Caco-2 (cell line): ENCODE measurements around the gene AAGAB. TPM values are rescaled to one million over a fixed set of nuclear protein-coding genes. Genes with fewer than 3 reads are reported as not detected.

Experiments
- BruUV-seq: library from RNA; stranded (reverse); fragments of 400-500 nt; replicated peaks from 2 replicates; lab custom pipeline; 2021; lab: Mats Ljungman, UMichigan
- CTCF ChIA-PET: fragments of 300-600 bp; sonication (Branson Sonifier 250); formaldehyde crosslinking; loops from one replicate; lab custom pipeline; 2022; ENCODE audit warnings: antibody characterized with exemption; lab: Charles Lee
- POLR2A ChIA-PET: fragments of 300-600 bp; sonication (Branson Sonifier 250); formaldehyde crosslinking; loops from one replicate; lab custom pipeline; 2022; ENCODE audit warnings: antibody characterized with exemption; lab: Charles Lee
- DNase-seq, 2 experiments: peaks; one replicate each; pipeline versions ENCODE4 v3.0.0 to v3.0.0-alpha.2; 2020 to 2022
- H3K27me3 ChIP-seq: replicated peaks from 2 replicates; pipeline ENCODE4 v1.6.0; 2011; ENCODE audit warnings: low read length; ENCODE audit not compliant: control insufficient read depth, insufficient read depth
- H3K36me3 ChIP-seq: 2 replicates; pipeline ENCODE4 v1.5.1; 2011; ENCODE audit warnings: low read length; ENCODE audit not compliant: control insufficient read depth, insufficient read depth
- H3K4me1 ChIP-seq: fragments of 250-450 bp; sonication (Bioruptor Pico); 2 replicates; pipeline ENCODE4 v1.5.1; 2020; ENCODE audit warnings: mild to moderate bottlenecking
- H3K4me3 ChIP-seq: 2 replicates; pipeline ENCODE4 v1.5.1; 2011; ENCODE audit warnings: low read depth, mild to moderate bottlenecking, control low read depth, low read length
- H3K9me3 ChIP-seq: fragments of 250-450 bp; sonication (Bioruptor Pico); 2 replicates; pipeline ENCODE4 v1.5.1; 2020; ENCODE audit warnings: mild to moderate bottlenecking, moderate library complexity
- H3K27ac Mint-ChIP-seq: one replicate; pipeline ENCODE4 v1.8.0; 2022; ENCODE audit warnings: mixed read lengths; ENCODE audit not compliant: unreplicated experiment
- H3K27me3 Mint-ChIP-seq: one replicate; pipeline ENCODE4 v1.8.0; 2022; ENCODE audit warnings: mixed read lengths; ENCODE audit not compliant: insufficient read depth, unreplicated experiment
- H3K36me3 Mint-ChIP-seq: one replicate; pipeline ENCODE4 v1.8.0; 2022; ENCODE audit warnings: mild to moderate bottlenecking, mixed read lengths; ENCODE audit not compliant: insufficient read depth, unreplicated experiment
- H3K4me1 Mint-ChIP-seq: one replicate; pipeline ENCODE4 v1.8.0; 2022; ENCODE audit warnings: low read depth, mixed read lengths; ENCODE audit not compliant: unreplicated experiment
- H3K4me3 Mint-ChIP-seq: one replicate; pipeline ENCODE4 v1.8.0; 2022; ENCODE audit warnings: mild to moderate bottlenecking, moderate library complexity, mixed read lengths; ENCODE audit not compliant: unreplicated experiment
- H3K9me3 Mint-ChIP-seq: one replicate; pipeline ENCODE4 v1.8.0; 2022; ENCODE audit warnings: mixed read lengths; ENCODE audit not compliant: unreplicated experiment
- CTCF ChIP-seq, 2 experiments: fragments of 200-600 bp in 1 of 2; IDR thresholded peaks; 1 replicate in 1 of 2; 2 replicates in 1 of 2; pipeline versions ENCODE4 v1.5.1 to v1.8.0; 2011 to 2022; ENCODE audit warnings: antibody characterized with exemption in 1 of 2, control low read depth in 1 of 2, inconsistent platforms in 1 of 2, low read depth in 1 of 2, low read length in 1 of 2, mild to moderate bottlenecking in 1 of 2, moderate library complexity in 1 of 2; ENCODE audit not compliant: insufficient read depth in 1 of 2, severe bottlenecking in 1 of 2, unreplicated experiment in 1 of 2
- intact Hi-C: fragments of 100-400 bp; cut with micrococcal nuclease; formaldehyde crosslinking; loops from one replicate; pipeline ENCODE4 v1.10.0; 2022; ENCODE audit not compliant: unreplicated experiment
- total RNA-seq: library from RNA; stranded (reverse); gene quantifications from 2 replicates; pipeline ENCODE4 v1.2.3, GENCODE V29; 2022

AAGAB gene
- total RNA-seq, 1 experiment from 2014 or later = 64.6 TPM

GRCh38 chr15:67183443-67184169 is 70.9 kb downstream of the AAGAB start:
- H3K36me3 ChIP-seq = peaks cover 3% of the 10 kb centered on the region
- H3K4me1 Mint-ChIP-seq = peaks cover 20% of the 10 kb centered on the region

GRCh38 chr15:67181221-67181639 is 73.2 kb downstream of the AAGAB start:
- Mint-ChIP-seq H3K27ac (no peak overlapping the region), H3K36me3 (peaks cover 59% of the 10 kb centered on the region), H3K27me3 (no peaks in the 10 kb centered on the region), H3K4me3 (no peak overlapping the region), H3K4me1 (peaks cover 31% of the 10 kb centered on the region), H3K9me3 (no peaks in the 10 kb centered on the region)
- no peak overlapping the region for H3K4me3 ChIP-seq
- POLR2A ChIA-PET = no interaction called here
- DNase-seq = no peak
- no peaks in the 10 kb centered on the region; the same call in none of the 2 replicates for H3K36me3 ChIP-seq
- intact Hi-C loops = no loop called here
- TF ChIP-seq CTCF (IDR thresholded peaks at IDR 0.05; ENCODE audit: insufficient read depth in 1 of 2, low read depth in 1 of 2, low read length in 1 of 2, severe bottlenecking in 1 of 2, unreplicated experiment in 1 of 2) = no peak
- H3K9me3 ChIP-seq = no peaks in the 10 kb centered on the region
- no peaks in the 10 kb centered on the region for H3K27me3 ChIP-seq
- BruUV-seq = no TSS peak
- CTCF ChIA-PET = no interaction called here
- H3K4me1 ChIP-seq = peaks cover 37% of the 10 kb centered on the region

More at GRCh38 chr15:67183443-67184169, 70.9 kb downstream of the AAGAB start:
- no peak for TF ChIP-seq CTCF (IDR thresholded peaks at IDR 0.05; ENCODE audit: insufficient read depth in 1 of 2, low read depth in 1 of 2, low read length in 1 of 2, severe bottlenecking in 1 of 2, unreplicated experiment in 1 of 2)
- intact Hi-C loops = no loop called here
- Histone ChIP-seq H3K27me3 (no peaks in the 10 kb centered on the region), H3K4me3 (no peak overlapping the region), H3K4me1 (peaks cover 23% of the 10 kb centered on the region), H3K9me3 (no peaks in the 10 kb centered on the region)
- Mint-ChIP-seq H3K9me3 (no peaks in the 10 kb centered on the region), H3K27me3 (no peaks in the 10 kb centered on the region), H3K36me3 (peaks cover 82% of the 10 kb centered on the region), H3K4me3 (no peak overlapping the region), H3K27ac (peak overlapping the region; percentile 63)
- BruUV-seq = no TSS peak
- ChIA-PET CTCF (interaction anchor here (0.6 kb wide), 1 partner anchor 256 kb away, joined by 3 read pairs; no protein-coding TSS in a partner anchor), POLR2A (no interaction called here)
- DNase-seq = peak in 1 of 2 experiments; percentile 31

GRCh38 chr15:67180514-67181191 is 73.8 kb downstream of the AAGAB start:
- H3K4me3 ChIP-seq = no peak overlapping the region
- H3K27me3 ChIP-seq = no peaks in the 10 kb centered on the region
- intact Hi-C loops = no loop called here
- peaks cover 41% of the 10 kb centered on the region for H3K4me1 ChIP-seq
- no peak for DNase-seq
- no TSS peak for BruUV-seq
- no peaks in the 10 kb centered on the region; the same call in none of the 2 replicates for H3K36me3 ChIP-seq
- Mint-ChIP-seq H3K27me3 (no peaks in the 10 kb centered on the region), H3K4me1 (peaks cover 35% of the 10 kb centered on the region), H3K36me3 (peaks cover 59% of the 10 kb centered on the region), H3K4me3 (no peak overlapping the region), H3K27ac (no peak overlapping the region), H3K9me3 (no peaks in the 10 kb centered on the region)
- H3K9me3 ChIP-seq = no peaks in the 10 kb centered on the region
- ChIA-PET POLR2A (no interaction called here), CTCF (no interaction called here)
- TF ChIP-seq CTCF (IDR thresholded peaks at IDR 0.05; ENCODE audit: insufficient read depth in 1 of 2, low read depth in 1 of 2, low read length in 1 of 2, severe bottlenecking in 1 of 2, unreplicated experiment in 1 of 2) = no peak
